GM06990 (cell line): Measurements from ENCODE around the gene ARHGEF1.
"Not testable (repeated sequence)": the region's sequence is repeated elsewhere in the genome, so short reads cannot be mapped to it uniquely, and the experiment has no call there.

ENCODE experiments used
- DNase-seq: peaks from one replicate; pipeline ENCODE4 v3.0.0-alpha.2; 2011; ENCODE audit not compliant: insufficient read length; ENCODE audit errors: extremely low read depth
- H3K27me3 ChIP-seq: replicated peaks from 2 replicates; pipeline ENCODE4 v1.6.0; 2011; ENCODE audit warnings: low read length; ENCODE audit not compliant: control insufficient read depth, insufficient read depth
- H3K36me3 ChIP-seq: 2 replicates; pipeline ENCODE4 v1.5.1; 2011; ENCODE audit warnings: low read length; ENCODE audit not compliant: control insufficient read depth, insufficient read depth
- H3K4me3 ChIP-seq: replicated peaks from 2 replicates; pipeline ENCODE4 v1.5.1; 2011; ENCODE audit warnings: low read depth, mild to moderate bottlenecking, control low read depth, low read length
- TF ChIP-seq, protein P1 (sequence below): IDR thresholded peaks from 2 replicates; pipeline ENCODE4 v1.5.1; 2011; ENCODE audit warnings: low read length, control low read depth, mild to moderate bottlenecking, inconsistent platforms; ENCODE audit not compliant: insufficient read depth, poor library complexity, severe bottlenecking

Gene ARHGEF1

DNA sequence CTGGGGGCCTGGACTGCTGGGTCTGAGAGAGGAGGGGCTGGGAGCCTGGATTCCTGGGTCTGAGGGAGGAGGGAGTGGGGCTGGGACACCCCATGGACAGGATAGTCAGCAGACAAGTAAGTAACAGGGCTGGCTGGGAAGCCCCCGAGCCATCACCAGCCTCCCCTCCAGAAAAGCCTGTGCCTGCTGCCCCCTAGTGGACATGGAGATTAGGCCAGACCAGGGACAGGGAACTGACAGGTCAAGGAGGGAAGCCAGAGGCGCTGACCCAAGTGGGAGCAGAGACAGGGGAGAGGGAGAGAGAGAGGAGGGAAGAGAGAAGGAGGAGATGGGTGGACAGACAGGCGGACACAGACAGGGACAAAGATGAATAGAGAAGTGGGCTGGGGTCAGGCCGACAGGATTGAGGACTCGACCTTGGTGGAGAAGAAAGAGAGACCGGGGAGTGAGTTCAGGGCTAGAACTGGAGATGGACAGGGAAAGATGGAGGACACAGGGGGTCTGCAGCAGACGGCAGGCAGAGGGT, 51.9 kb downstream of the ARHGEF1 start:
- Histone ChIP-seq H3K27me3 (peaks cover 4% of the 10 kb centered on the region), H3K4me3 (no peak overlapping the region), H3K36me3 (no peaks in the 10 kb centered on the region)
- TF ChIP-seq, protein P1, sequence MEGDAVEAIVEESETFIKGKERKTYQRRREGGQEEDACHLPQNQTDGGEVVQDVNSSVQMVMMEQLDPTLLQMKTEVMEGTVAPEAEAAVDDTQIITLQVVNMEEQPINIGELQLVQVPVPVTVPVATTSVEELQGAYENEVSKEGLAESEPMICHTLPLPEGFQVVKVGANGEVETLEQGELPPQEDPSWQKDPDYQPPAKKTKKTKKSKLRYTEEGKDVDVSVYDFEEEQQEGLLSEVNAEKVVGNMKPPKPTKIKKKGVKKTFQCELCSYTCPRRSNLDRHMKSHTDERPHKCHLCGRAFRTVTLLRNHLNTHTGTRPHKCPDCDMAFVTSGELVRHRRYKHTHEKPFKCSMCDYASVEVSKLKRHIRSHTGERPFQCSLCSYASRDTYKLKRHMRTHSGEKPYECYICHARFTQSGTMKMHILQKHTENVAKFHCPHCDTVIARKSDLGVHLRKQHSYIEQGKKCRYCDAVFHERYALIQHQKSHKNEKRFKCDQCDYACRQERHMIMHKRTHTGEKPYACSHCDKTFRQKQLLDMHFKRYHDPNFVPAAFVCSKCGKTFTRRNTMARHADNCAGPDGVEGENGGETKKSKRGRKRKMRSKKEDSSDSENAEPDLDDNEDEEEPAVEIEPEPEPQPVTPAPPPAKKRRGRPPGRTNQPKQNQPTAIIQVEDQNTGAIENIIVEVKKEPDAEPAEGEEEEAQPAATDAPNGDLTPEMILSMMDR: peak; percentile 92
- no peak for DNase-seq

DNA sequence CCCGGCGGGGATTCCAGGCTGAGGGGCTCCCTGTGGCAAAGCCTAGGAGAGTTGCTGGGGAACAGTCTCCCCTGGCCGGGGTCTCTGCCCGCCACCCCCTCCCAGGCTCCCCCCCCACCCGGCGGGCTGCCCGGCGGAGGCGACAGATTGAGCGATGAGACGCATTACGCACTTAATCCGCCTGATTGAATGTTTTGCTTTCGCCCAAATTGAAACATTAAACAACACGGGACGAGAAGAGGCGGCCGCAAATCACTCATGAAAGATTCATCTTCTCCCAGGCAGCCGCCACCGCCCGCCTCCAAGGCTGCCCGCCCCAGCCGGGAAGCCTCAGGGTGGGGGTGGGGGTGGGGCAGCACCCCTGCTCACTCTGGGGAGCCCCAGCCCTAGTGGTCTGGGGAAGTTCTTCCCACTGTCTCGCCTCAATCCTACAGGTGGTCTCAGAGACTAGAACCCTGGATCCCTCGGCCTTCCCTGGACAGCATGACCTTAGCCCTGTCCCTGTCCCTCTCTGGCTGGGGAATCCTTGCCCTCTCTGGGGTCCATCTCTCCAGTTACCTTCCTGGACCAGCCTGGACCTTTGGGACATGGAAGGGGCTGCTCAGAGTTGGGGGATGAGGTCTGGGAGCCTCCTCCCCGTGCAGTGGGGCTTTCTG, 52.9 kb downstream of the ARHGEF1 start:
- no peak for DNase-seq
- Histone ChIP-seq H3K4me3 (no peak overlapping the region), H3K36me3 (no peaks in the 10 kb centered on the region), H3K27me3 (peaks cover under 1% of the 10 kb centered on the region; the same call in 1 of the 2 replicates)
- TF ChIP-seq, protein P1: no peak

DNA sequence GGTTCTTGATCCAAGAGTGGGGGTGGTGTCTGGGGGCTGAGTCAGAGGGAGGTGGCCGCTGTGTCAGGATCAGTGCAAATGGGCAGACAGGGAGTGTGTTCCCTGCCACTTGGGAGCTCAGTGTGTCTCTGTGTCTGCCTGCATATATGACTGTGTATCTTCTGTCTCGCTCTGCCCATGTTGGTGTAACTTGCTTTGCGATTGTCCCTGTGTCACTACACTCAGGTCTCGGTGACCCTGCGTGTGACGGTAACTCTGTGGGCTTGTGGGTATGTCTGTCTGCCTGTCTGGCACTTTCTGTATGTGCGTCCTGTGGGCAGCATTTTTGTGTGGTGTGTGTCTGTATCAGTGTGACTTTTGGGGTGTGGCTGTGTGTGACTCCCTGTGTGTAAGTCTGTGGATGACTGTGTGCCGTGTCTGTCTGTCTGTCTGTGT, 53.4 kb downstream of the ARHGEF1 start:
- Histone ChIP-seq H3K27me3 (no peaks in the 10 kb centered on the region; the same call in 1 of the 2 replicates), H3K36me3 (no peaks in the 10 kb centered on the region), H3K4me3 (no peak overlapping the region)
- no peak for DNase-seq
- TF ChIP-seq, protein P1: no peak

DNA sequence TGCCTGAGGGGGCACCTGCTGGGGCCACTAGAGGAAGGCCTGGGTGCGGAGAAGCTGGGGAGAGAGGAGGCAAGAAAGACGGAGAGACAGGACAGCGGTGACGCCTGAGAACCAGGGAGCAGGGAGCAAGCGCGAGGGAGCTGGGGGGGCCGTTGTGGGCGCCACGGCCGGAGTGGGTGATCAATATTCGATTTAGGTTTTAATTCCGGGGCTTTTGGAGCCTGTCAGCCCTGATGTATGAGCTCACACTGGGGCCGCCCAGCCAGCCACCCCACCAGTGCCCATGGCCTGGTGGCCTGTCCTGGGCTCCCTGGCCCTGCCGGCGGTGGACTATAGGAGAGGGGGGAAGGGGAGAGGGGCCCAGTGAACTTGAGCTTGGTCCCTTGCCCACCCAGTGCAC, 54.0 kb downstream of the ARHGEF1 start:
- Histone ChIP-seq H3K36me3 (no peaks in the 10 kb centered on the region), H3K27me3 (no peaks in the 10 kb centered on the region; the same call in 1 of the 2 replicates), H3K4me3 (no peak overlapping the region)
- DNase-seq: no peak
- TF ChIP-seq, protein P1: no peak

DNA sequence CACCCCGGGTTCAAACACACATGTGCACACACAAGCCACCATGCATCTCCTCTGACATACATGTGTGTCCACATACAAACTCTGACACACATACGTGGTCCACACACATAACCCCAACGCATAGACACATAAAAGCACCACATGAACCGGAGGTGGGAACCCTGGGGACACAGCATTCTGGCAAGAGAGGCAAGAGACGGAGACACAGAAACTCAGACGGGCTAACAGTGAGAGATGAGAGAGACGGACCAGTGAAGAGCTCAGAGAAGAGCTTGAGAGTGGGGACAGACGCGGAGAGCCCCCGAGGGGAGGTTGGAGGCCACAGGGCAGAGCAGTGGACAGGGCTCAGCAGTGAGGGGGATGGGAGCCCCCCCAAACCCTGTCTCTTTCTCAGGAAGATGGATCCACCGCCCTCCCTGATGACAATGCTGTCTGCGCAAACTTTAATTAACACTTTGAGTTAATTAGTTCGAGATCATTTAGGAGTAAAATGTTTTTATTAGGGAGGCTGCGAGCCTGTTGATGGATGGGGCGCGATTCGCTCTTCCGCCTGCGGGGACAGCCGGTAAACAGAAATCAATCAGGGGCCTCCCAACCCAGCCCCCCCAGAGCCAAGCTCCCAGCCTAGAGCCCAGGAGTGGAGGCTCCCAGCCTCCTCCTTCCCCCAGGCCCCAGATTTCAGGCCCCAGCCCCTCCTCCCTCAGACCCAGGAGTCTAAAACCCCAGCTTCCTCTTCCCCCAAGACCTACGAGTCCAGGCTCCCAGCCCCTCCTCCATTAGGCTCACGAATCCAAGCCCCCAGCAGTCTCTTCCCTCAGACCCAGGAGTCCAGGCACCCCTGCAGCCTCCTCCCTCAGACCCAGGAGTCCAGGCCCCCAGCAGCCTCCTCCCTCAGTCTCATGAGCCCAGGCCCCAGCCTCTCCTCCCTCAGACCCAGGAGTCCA, 54.8 kb downstream of the ARHGEF1 start:
- H3K4me3 ChIP-seq: no peak overlapping the region
- TF ChIP-seq, protein P1: peak; percentile 6
- DNase-seq: no peak
- no peaks in the 10 kb centered on the region; the same call in 1 of the 2 replicates for H3K27me3 ChIP-seq
- H3K36me3 ChIP-seq: no peaks in the 10 kb centered on the region

DNA sequence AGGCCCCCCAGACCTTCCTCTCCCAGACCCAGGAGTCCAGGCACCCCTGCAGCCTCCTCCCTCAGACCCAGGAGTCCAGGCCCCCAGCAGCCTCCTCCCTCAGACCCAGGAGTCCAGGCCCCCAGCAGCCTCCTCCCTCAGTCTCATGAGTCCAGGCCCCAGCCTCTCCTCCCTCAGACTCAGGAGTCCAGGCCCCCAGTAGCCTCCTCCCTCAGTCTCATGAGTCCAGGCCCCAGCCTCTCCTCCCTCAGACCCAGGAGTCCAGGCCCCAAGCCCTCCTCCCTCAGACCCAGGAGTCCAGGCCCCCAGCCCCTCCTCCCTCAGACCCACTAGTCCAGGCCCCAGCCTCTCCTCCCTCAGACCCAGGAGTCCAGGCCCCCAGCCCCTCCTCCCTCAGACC, 56.2 kb downstream of the ARHGEF1 start:
- H3K4me3 ChIP-seq, H3K36me3 ChIP-seq, H3K27me3 ChIP-seq, DNase-seq: not testable (repeated sequence)
